Neutrophil (primary cell): ENCODE results near the gene AIFM3.
A peak's percentile ranks its signal among the peaks of the same experiment; 100 is the strongest.

Experiments used
- H3K27ac ChIP-seq: fragments of 200-600 bp; sonication (generic); 2 replicates; pipeline ENCODE4 v1.5.1; 2016; ENCODE audit warnings: mild to moderate bottlenecking, moderate library complexity
- H3K27me3 ChIP-seq: fragments of 200-600 bp; sonication (generic); 2 replicates; pipeline ENCODE4 v1.6.0; 2016; ENCODE audit warnings: mild to moderate bottlenecking
- H3K36me3 ChIP-seq: fragments of 200-600 bp; sonication (generic); 2 replicates; pipeline ENCODE4 v1.5.1; 2017
- H3K4me1 ChIP-seq, 2 experiments: fragments of 200-600 bp in 1 of 2; sonication (generic) in 1 of 2; 1 replicate in 1 of 2; 2 replicates in 1 of 2; pipeline versions ENCODE4 v1.5.1 to v1.6.1; 2013 to 2016; ENCODE audit warnings: low read depth in 1 of 2, low read length in 1 of 2, mild to moderate bottlenecking in 1 of 2, moderate library complexity in 1 of 2; ENCODE audit not compliant: control insufficient read depth in 1 of 2, insufficient read depth in 1 of 2
- H3K4me3 ChIP-seq, 2 experiments: fragments of 200-600 bp in 1 of 2; sonication (generic) in 1 of 2; 1 replicate in 1 of 2; 2 replicates in 1 of 2; pipeline ENCODE4 v1.5.1; 2013 to 2016; ENCODE audit warnings: low read depth in 1 of 2, low read length in 1 of 2, mild to moderate bottlenecking in 1 of 2, moderate library complexity in 1 of 2
- H3K9me3 ChIP-seq: fragments of 200-600 bp; sonication (generic); 2 replicates; pipeline ENCODE4 v1.5.1; 2016
- CTCF ChIP-seq: fragments of 200-600 bp; sonication (generic); IDR thresholded peaks from 2 replicates; pipeline ENCODE4 v1.5.1; 2016; ENCODE audit warnings: antibody characterized with exemption

The AIFM3 gene

DNA sequence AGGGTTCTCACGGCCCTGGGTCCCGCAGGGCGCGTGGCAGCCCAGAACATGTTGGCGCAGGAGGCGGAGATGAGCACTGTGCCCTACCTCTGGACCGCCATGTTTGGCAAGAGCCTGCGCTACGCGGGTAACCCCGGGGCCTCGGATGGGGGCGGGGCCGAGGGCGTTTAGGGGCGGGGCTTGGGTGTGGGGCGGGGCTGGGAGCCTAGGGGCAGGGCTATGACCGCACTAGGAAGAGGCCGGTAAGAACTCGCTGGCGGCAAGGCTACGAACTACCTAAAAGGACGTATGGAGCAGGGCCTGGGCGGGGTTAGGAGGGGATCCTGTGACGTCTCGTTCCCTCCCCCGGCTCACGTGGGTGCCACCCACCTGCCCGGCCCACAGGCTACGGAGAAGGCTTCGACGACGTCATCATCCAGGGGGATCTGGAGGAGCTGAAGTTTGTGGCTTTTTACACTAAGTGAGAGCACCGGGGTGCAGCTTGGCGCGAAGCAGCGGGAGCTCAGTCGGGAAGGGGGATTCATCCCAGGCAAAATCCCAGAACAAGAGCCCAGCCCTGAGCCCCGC, 12.3 kb downstream of the AIFM3 start:
- Histone ChIP-seq H3K27ac (no peak overlapping the region), H3K27me3 (peaks cover 9% of the 10 kb centered on the region), H3K36me3 (no peaks in the 10 kb centered on the region), H3K9me3 (no peaks in the 10 kb centered on the region), H3K4me3 (peak overlapping the region; percentile 2 to 20), H3K4me1 (peaks cover 27 to 29% of the 10 kb centered on the region in 2 experiments)
- no peak for TF ChIP-seq CTCF

DNA sequence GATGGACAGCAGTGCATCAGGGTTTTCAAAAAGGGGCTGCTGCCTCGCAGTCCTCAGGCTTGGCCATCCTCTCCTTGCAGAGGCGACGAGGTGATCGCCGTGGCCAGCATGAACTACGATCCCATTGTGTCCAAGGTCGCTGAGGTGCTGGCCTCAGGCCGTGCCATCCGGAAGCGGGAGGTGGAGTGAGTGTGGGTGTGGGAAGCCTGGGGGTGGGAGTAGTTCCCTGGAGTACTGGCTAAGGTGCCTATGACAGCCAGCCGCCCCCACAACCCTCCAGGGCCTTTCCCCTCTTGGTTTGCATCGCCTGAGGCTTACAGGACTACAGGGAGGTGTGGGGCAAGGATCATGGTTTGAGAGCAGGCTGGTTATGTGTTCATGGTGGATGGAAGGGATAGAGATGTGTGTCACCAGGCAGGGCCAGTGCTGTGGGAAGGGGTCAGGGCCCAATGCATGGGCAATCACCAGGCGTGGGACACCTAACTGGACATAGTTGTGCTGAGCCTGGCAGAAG, 12.9 kb downstream of the AIFM3 start:
- Histone ChIP-seq H3K27me3 (peaks cover 9% of the 10 kb centered on the region), H3K36me3 (no peaks in the 10 kb centered on the region), H3K9me3 (no peaks in the 10 kb centered on the region), H3K4me1 (peaks cover 27 to 29% of the 10 kb centered on the region in 2 experiments), H3K27ac (no peak overlapping the region), H3K4me3 (peak overlapping the region in 1 of 2 experiments; percentile 20)
- no peak for TF ChIP-seq CTCF

DNA sequence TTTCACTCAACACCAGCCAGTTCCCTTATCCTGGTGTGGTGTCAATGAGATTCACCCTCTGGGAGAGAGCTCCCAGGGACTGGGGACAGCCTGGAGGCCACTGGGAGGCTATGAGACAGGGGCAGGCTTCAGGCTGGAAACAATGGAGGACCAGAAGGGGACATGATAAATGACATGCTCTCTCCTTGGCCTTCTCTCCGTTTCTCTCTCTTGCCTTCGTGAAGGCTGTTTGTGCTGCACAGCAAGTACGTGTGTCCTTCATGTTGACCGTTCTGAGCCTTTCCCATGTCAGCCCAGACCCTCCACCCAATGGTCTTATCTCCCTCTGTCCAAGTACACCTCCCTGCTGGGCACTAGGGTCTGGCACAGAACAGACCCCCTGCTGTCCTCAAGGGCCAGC, 13.5 kb downstream of the AIFM3 start:
- Histone ChIP-seq H3K27ac (no peak overlapping the region), H3K4me3 (no peak overlapping the region), H3K36me3 (no peaks in the 10 kb centered on the region), H3K9me3 (no peaks in the 10 kb centered on the region), H3K27me3 (peaks cover 9% of the 10 kb centered on the region), H3K4me1 (peaks cover 27 to 29% of the 10 kb centered on the region in 2 experiments)
- no peak for TF ChIP-seq CTCF

DNA sequence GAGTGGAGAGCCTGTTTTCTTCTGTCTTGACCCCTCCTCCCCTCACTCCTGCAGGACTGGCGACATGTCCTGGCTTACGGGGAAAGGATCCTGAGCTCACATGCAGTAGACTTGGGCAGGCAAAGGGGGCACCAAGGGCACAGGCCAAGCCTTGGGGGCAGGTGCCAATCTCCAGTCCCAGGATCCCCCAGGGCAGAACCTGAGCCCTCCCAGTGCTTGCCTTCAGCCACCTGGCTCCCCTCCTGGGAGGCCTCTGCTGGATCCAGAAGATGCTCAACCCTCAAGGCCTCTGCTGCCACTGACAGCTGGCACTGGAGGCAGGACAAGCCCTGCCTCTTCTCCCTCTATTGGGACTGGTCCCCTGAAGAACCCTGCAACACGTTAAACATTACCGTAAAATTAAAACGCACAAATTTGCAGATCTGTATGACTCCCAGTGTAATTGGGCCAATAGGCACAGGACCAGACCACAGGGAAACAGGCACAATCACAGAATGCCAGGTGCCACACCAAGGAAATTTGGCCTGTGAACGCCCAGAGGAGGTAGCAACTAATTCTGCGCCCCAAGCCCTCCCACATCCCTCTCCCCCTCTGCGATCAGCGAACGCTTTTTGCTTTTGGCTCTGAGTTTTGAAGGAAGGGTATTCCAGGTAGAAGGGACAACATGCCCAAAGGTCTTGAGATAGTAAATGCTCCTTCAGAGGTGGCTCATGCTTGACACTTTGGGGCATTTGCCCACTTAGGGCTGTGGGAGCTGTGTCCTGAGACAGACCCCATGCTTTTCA, 14.1 kb downstream of the AIFM3 start:
- Histone ChIP-seq H3K27ac (peak overlapping the region; percentile 76), H3K4me3 (peak overlapping the region; percentile 76 to 84), H3K4me1 (peaks cover 27 to 29% of the 10 kb centered on the region in 2 experiments), H3K36me3 (no peaks in the 10 kb centered on the region), H3K9me3 (no peaks in the 10 kb centered on the region), H3K27me3 (peaks cover 9% of the 10 kb centered on the region)
- no peak for TF ChIP-seq CTCF

DNA sequence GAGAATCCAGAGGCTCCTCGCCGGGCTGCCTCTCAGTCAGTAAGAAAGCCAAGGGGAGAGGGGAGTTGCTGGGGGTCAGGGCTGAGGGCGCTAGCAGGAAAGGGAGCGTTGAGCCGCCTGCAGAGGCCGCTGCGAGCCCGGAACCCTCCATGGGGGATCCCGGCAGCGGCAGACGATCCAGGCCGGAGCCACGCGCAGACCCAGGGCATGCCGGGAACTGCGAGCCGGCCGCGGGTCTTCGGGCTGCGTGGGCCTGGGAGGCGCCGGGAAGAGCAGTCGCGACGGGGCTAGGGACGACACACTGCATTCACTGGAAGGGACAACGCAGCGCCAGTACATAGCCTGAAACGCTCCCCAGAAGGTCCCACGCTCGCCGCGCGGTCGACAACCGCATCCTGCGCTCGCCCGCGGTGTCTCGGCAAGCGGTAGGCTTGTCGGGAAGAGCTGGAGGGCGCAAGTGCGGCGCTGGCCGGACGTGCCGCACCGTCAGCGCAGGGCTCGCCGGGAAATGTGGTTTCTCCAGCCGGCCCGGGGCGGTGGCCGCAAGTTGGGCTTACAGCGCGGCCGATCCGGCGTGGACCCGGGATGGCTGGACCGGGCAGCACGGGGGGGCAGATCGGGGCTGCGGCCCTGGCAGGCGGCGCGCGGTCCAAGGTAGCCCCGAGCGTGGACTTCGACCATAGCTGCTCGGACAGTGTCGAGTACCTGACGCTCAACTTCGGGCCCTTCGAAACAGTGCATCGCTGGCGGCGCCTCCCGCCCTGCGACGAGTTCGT, 14.9 kb downstream of the AIFM3 start, which contains the start of gene LZTR1:
Gene LZTR1 (plus strand): TSS at position 511 of the 776 bp plus-strand sequence. CDS start 75 bp downstream, at position 586.
- peaks cover 27 to 29% of the 10 kb centered on the region in 2 experiments for H3K4me1 ChIP-seq
- TF ChIP-seq CTCF = no peak
- H3K27ac ChIP-seq = peak within 1 kb of the TSS; percentile 76
- no peaks in the 10 kb centered on the region for H3K9me3 ChIP-seq
- peak within 1 kb of the TSS; percentile 76 to 84 for H3K4me3 ChIP-seq
- peaks cover 6% of the 10 kb centered on the region for H3K36me3 ChIP-seq
- H3K27me3 ChIP-seq = peaks cover 9% of the 10 kb centered on the region
